Panc1 (cell line): ENCODE measurements around the gene AGBL4. TPM values are rescaled to one million over a fixed set of nuclear protein-coding genes. Genes with fewer than 3 reads are reported as not detected.

Source experiments
- ATAC-seq: fragments of 200-7000 bp; cut with Tn5 transposase; 2 replicates; pipeline ENCODE4 v1.9.1; 2020; ENCODE audit warnings: mild to moderate bottlenecking, moderate library complexity
- BruUV-seq: library from RNA; stranded (reverse); fragments of 400-500 nt; replicated peaks from 2 replicates; lab custom pipeline; 2021; lab: Mats Ljungman, UMichigan
- CTCF ChIA-PET: fragments of 300-600 bp; sonication (Branson Sonifier 250); formaldehyde crosslinking; loops from one replicate; lab custom pipeline; 2022; ENCODE audit warnings: antibody characterized with exemption; lab: Charles Lee
- POLR2A ChIA-PET: fragments of 300-600 bp; sonication (Branson Sonifier 250); formaldehyde crosslinking; loops from one replicate; lab custom pipeline; 2022; ENCODE audit warnings: antibody characterized with exemption; lab: Charles Lee
- DNase-seq: peaks from one replicate; pipeline ENCODE4 v3.0.0-alpha.2; 2010; ENCODE audit warnings: low read depth, low spot score
- H3K27ac ChIP-seq: 2 replicates; pipeline ENCODE4 v1.5.1; 2011; ENCODE audit warnings: mild to moderate bottlenecking, low read length, inconsistent platforms
- H3K27me3 ChIP-seq: fragments of 200-500 bp; sonication (Bioruptor generic); 2 replicates; pipeline ENCODE4 v1.6.0; 2014; ENCODE audit warnings: low read length, inconsistent platforms; ENCODE audit not compliant: control insufficient read depth, insufficient read depth
- H3K36me3 ChIP-seq: fragments of 200-500 bp; sonication (Bioruptor generic); 2 replicates; pipeline ENCODE4 v1.5.1; 2014; ENCODE audit warnings: inconsistent platforms, mild to moderate bottlenecking, low read length, moderate library complexity; ENCODE audit not compliant: control insufficient read depth, insufficient read depth
- H3K4me1 ChIP-seq: 2 replicates; pipeline ENCODE4 v1.5.1; 2011; ENCODE audit warnings: inconsistent platforms, mild to moderate bottlenecking, low read length, moderate library complexity; ENCODE audit not compliant: control insufficient read depth, insufficient read depth
- H3K4me3 ChIP-seq, 2 experiments: 2 replicates each; pipeline ENCODE4 v1.5.1; 2011 to 2012; ENCODE audit warnings: low read depth in 2 of 2, low read length in 2 of 2, mild to moderate bottlenecking in 2 of 2, inconsistent platforms in 1 of 2, moderate library complexity in 1 of 2
- H3K9me3 ChIP-seq: fragments of 200-500 bp; sonication (Bioruptor generic); 2 replicates; pipeline ENCODE4 v1.5.1; 2014; ENCODE audit warnings: low read depth, mild to moderate bottlenecking, inconsistent platforms, low read length, moderate library complexity; ENCODE audit not compliant: control insufficient read depth, insufficient read depth
- POLR2AphosphoS5 ChIP-seq: IDR thresholded peaks from 2 replicates; pipeline ENCODE4 v1.6.1; 2012; ENCODE audit warnings: mild to moderate bottlenecking, low read depth, low read length, moderate library complexity
- SIN3A ChIP-seq: IDR thresholded peaks from 2 replicates; pipeline ENCODE4 v1.6.1; 2012; ENCODE audit warnings: low read depth, mild to moderate bottlenecking, low read length, moderate library complexity, borderline replicate concordance; ENCODE audit not compliant: insufficient read depth
- TCF7L2 ChIP-seq: IDR thresholded peaks from 2 replicates; pipeline ENCODE4 v1.6.1; 2011; ENCODE audit warnings: mild to moderate bottlenecking, low read depth, low read length, inconsistent platforms
- in situ Hi-C: cut with HindIII; loops from 2 replicates; pipeline ENCODE4 v1.10.0; 2016; ENCODE audit warnings: low sequenced_read_pairs, low pct_unique_long_range_greater_than_20kb
- intact Hi-C: fragments of 100-400 bp; cut with micrococcal nuclease; formaldehyde crosslinking; loops from one replicate; pipeline ENCODE4 v1.10.0; 2022; ENCODE audit not compliant: unreplicated experiment
- total RNA-seq: library from RNA; stranded (reverse); gene quantifications from one replicate; pipeline ENCODE4 v1.2.1, GENCODE V29; 2021; ENCODE audit not compliant: unreplicated experiment
- TF ChIP-seq, protein P1 (sequence below): fragments of 450-650 bp; IDR thresholded peaks from 2 replicates; pipeline ENCODE4 v1.5.1; 2017; ENCODE audit warnings: mild to moderate bottlenecking
- TF ChIP-seq, protein P2 (sequence below), 2 experiments: IDR thresholded peaks; 2 replicates each; pipeline ENCODE4 v1.6.1; 2011 to 2012; ENCODE audit warnings: low read depth in 2 of 2, control low read depth in 1 of 2, low read length in 1 of 2, mild to moderate bottlenecking in 1 of 2, moderate library complexity in 1 of 2; ENCODE audit not compliant: insufficient read depth in 1 of 2

Gene AGBL4
- total RNA-seq, 1 experiment from 2014 or later, result not detected

DNA sequence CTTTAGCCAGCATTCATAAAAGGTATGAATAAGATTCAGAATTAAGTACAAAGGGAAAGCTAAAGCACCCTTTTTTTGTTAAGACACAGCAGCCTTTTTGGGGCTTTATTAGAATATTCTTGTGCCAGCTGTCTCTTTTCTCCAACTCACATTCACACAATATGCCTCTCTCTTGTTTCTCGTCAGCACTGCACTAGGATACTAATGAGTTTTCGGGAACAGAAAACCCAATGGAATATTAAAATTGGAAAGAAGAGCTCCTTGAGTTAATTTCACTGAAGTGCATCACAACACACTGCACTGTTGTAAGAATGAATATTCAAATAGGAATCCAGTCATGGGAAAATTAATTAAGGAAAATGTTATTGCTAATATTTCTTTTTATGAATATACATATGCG lies 836.7 kb downstream of the AGBL4 start:
- Histone ChIP-seq H3K4me3 (no peak overlapping the region), H3K27me3 (no peaks in the 10 kb centered on the region), H3K36me3 (no peaks in the 10 kb centered on the region), H3K27ac (no peak overlapping the region), H3K4me1 (no peaks in the 10 kb centered on the region), H3K9me3 (0 out of 2 replicates have a peak, but pooled peaks cover 4% of the 10 kb centered on the region)
- no TSS peak for BruUV-seq
- ChIA-PET POLR2A (no interaction called here), CTCF (no interaction called here)
- ATAC-seq (no peak), DNase-seq (no peak)
- no peak for TF ChIP-seq POLR2AphosphoS5
- in situ Hi-C loops (no loop called here), intact Hi-C loops (no loop called here)

DNA sequence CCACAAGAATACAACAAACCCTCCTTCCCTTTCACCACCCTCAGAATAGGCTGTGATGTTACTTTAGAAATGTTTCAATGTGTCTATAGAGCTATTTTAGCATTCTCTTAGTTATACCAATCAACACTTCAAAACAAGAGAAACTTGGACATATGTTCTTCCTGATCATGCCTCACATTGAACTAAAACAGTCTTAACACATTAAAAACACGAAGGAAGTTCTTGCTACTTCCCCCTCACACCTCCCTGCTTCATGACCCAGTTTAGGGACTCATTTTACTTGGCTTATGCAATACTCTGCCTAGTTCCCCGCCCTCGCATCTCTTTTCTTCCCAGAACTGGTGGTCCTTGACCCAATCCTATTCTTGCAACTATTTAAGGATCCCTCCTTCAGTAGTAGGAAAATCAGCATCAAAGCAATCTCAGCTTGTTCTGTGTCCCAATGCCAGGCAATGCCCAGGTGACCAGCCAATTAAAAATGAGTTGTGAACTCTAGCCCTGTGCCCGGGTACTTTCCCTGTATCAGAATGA lies 838.2 kb downstream of the AGBL4 start:
- TF ChIP-seq, protein P1, sequence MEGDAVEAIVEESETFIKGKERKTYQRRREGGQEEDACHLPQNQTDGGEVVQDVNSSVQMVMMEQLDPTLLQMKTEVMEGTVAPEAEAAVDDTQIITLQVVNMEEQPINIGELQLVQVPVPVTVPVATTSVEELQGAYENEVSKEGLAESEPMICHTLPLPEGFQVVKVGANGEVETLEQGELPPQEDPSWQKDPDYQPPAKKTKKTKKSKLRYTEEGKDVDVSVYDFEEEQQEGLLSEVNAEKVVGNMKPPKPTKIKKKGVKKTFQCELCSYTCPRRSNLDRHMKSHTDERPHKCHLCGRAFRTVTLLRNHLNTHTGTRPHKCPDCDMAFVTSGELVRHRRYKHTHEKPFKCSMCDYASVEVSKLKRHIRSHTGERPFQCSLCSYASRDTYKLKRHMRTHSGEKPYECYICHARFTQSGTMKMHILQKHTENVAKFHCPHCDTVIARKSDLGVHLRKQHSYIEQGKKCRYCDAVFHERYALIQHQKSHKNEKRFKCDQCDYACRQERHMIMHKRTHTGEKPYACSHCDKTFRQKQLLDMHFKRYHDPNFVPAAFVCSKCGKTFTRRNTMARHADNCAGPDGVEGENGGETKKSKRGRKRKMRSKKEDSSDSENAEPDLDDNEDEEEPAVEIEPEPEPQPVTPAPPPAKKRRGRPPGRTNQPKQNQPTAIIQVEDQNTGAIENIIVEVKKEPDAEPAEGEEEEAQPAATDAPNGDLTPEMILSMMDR, result no peak
- no peak for TF ChIP-seq TCF7L2
- no peak for TF ChIP-seq POLR2AphosphoS5
- TF ChIP-seq SIN3A, result no peak
- TF ChIP-seq, protein P2, sequence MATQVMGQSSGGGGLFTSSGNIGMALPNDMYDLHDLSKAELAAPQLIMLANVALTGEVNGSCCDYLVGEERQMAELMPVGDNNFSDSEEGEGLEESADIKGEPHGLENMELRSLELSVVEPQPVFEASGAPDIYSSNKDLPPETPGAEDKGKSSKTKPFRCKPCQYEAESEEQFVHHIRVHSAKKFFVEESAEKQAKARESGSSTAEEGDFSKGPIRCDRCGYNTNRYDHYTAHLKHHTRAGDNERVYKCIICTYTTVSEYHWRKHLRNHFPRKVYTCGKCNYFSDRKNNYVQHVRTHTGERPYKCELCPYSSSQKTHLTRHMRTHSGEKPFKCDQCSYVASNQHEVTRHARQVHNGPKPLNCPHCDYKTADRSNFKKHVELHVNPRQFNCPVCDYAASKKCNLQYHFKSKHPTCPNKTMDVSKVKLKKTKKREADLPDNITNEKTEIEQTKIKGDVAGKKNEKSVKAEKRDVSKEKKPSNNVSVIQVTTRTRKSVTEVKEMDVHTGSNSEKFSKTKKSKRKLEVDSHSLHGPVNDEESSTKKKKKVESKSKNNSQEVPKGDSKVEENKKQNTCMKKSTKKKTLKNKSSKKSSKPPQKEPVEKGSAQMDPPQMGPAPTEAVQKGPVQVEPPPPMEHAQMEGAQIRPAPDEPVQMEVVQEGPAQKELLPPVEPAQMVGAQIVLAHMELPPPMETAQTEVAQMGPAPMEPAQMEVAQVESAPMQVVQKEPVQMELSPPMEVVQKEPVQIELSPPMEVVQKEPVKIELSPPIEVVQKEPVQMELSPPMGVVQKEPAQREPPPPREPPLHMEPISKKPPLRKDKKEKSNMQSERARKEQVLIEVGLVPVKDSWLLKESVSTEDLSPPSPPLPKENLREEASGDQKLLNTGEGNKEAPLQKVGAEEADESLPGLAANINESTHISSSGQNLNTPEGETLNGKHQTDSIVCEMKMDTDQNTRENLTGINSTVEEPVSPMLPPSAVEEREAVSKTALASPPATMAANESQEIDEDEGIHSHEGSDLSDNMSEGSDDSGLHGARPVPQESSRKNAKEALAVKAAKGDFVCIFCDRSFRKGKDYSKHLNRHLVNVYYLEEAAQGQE (IDR thresholded peaks at IDR 0.05; ENCODE audit: insufficient read depth in 1 of 2, low read depth in 2 of 2, low read length in 1 of 2), result no peak
- H3K27me3 ChIP-seq, result no peaks in the 10 kb centered on the region
- ChIA-PET POLR2A (no interaction called here), CTCF (no interaction called here)
- intact Hi-C loops (no loop called here), in situ Hi-C loops (no loop called here)
- no peaks in the 10 kb centered on the region for H3K4me1 ChIP-seq
- no TSS peak for BruUV-seq
- H3K4me3 ChIP-seq, result no peak overlapping the region
- ATAC-seq, result no peak
- H3K9me3 ChIP-seq, result 0 out of 2 replicates have a peak, but pooled peaks cover 4% of the 10 kb centered on the region
- H3K27ac ChIP-seq, result no peak overlapping the region
- H3K36me3 ChIP-seq, result no peaks in the 10 kb centered on the region
- no peak for DNase-seq

DNA sequence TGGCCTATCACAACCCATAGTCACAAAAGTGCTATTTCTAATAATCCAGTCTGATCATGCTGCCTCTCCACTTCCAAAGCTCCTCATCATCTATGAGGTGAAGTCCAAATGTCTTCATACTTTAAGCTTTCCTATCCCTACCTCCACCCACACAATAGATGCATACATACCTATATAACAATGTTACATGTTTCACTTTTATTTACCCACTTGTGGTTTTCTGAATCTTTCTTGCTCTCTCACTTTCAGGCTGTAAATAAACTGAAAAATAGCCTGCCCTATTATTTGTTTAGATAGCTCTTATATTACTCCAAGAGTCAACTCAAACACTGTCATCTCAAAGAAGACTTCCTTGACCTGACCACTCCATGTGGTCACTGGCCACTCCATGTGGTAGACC lies 840.3 kb downstream of the AGBL4 start:
- intact Hi-C loops (no loop called here), in situ Hi-C loops (no loop called here)
- ATAC-seq (no peak), DNase-seq (no peak)
- TF ChIP-seq POLR2AphosphoS5, result no peak
- no peak for TF ChIP-seq SIN3A
- no peak for TF ChIP-seq TCF7L2
- TF ChIP-seq, protein P1, result no peak
- TF ChIP-seq, protein P2 (IDR thresholded peaks at IDR 0.05; ENCODE audit: insufficient read depth in 1 of 2, low read depth in 2 of 2, low read length in 1 of 2), result no peak
- Histone ChIP-seq H3K27ac (no peak overlapping the region), H3K4me1 (no peaks in the 10 kb centered on the region), H3K4me3 (no peak overlapping the region), H3K27me3 (no peaks in the 10 kb centered on the region), H3K9me3 (no peaks in the 10 kb centered on the region), H3K36me3 (no peaks in the 10 kb centered on the region)
- ChIA-PET CTCF (no interaction called here), POLR2A (no interaction called here)
- no TSS peak for BruUV-seq
